B cell (primary cell): Measurements from ENCODE around the gene TRIAP1.

Experiments
- EZH2 ChIP-seq: IDR thresholded peaks from 2 replicates; pipeline ENCODE4 v1.6.1; 2012; ENCODE audit warnings: borderline replicate concordance, low read depth, mild to moderate bottlenecking, moderate library complexity, low read length; ENCODE audit not compliant: insufficient read depth, poor library complexity, severe bottlenecking
- TF ChIP-seq, protein P1 (sequence below): fragments of 200-600 bp; IDR thresholded peaks from one replicate; pipeline ENCODE4 v1.8.0; 2022; ENCODE audit warnings: antibody characterized with exemption, mild to moderate bottlenecking

DNA sequence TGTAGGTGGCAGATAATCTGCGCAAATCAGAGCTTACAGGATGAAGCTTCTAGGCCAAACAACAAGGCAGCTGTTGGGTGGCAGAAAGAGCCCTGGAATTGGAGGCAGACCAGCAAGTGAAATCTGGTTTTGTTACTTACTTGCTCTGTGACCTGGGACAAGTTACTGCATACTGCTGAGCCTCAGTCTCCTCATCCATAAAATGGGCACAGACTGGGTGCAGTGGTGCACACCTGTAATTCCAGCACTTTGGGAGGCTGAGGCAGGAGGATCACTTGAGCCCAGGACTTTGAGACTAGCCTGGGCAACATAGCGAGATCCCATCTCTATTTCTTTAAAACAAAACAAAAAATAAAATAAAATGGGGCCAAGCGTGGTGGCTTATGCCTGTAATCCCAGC, 39.6 kb downstream of the TRIAP1 start:
- no peak for TF ChIP-seq EZH2
- TF ChIP-seq, protein P1, sequence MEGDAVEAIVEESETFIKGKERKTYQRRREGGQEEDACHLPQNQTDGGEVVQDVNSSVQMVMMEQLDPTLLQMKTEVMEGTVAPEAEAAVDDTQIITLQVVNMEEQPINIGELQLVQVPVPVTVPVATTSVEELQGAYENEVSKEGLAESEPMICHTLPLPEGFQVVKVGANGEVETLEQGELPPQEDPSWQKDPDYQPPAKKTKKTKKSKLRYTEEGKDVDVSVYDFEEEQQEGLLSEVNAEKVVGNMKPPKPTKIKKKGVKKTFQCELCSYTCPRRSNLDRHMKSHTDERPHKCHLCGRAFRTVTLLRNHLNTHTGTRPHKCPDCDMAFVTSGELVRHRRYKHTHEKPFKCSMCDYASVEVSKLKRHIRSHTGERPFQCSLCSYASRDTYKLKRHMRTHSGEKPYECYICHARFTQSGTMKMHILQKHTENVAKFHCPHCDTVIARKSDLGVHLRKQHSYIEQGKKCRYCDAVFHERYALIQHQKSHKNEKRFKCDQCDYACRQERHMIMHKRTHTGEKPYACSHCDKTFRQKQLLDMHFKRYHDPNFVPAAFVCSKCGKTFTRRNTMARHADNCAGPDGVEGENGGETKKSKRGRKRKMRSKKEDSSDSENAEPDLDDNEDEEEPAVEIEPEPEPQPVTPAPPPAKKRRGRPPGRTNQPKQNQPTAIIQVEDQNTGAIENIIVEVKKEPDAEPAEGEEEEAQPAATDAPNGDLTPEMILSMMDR, result no peak
